Middle frontal gyrus (tissue), 1 donor: ENCODE data around the gene SLC4A4.

Source experiments
- DNase-seq: peaks from one replicate; pipeline ENCODE4 v3.0.0-alpha.2; 2015; ENCODE audit warnings: low spot score; ENCODE audit errors: extremely low spot score

Gene SLC4A4

GRCh38 chr4:71533121-71533520 lies 194.3 kb downstream of the SLC4A4 start:
- DNase-seq, result no peak

GRCh38 chr4:71537551-71538065 lies 198.8 kb downstream of the SLC4A4 start:
- no peak for DNase-seq

GRCh38 chr4:71538528-71538927 lies 199.7 kb downstream of the SLC4A4 start:
- DNase-seq, result no peak

GRCh38 chr4:71540749-71541269 lies 202.0 kb downstream of the SLC4A4 start:
- no peak for DNase-seq

- no peak for DNase-seq
Observed at GRCh38 chr4:71541541-71541940, 202.7 kb downstream of the SLC4A4 start.

- no peak for DNase-seq
Observed at GRCh38 chr4:71545168-71545567, 206.3 kb downstream of the SLC4A4 start.

- no peak for DNase-seq
Observed at GRCh38 chr4:71549516-71550160, 210.8 kb downstream of the SLC4A4 start.

- DNase-seq, result no peak
Observed at GRCh38 chr4:71550220-71551165, 211.7 kb downstream of the SLC4A4 start.

GRCh38 chr4:71553605-71554004 lies 214.8 kb downstream of the SLC4A4 start:
- DNase-seq, result no peak

- DNase-seq, result no peak
Observed at GRCh38 chr4:71554025-71554424, 215.2 kb downstream of the SLC4A4 start.

GRCh38 chr4:71558248-71558647 lies 219.4 kb downstream of the SLC4A4 start:
- DNase-seq, result no peak

GRCh38 chr4:71559957-71560571 lies 221.2 kb downstream of the SLC4A4 start:
- DNase-seq, result no peak

- no peak for DNase-seq
Observed at GRCh38 chr4:71564775-71565174, 226.0 kb downstream of the SLC4A4 start.

- DNase-seq, result no peak
Observed at GRCh38 chr4:71566856-71567255, 228.0 kb downstream of the SLC4A4 start.

GRCh38 chr4:71568131-71568530 lies 229.3 kb downstream of the SLC4A4 start:
- no peak for DNase-seq

GRCh38 chr4:71570492-71570891 lies 231.7 kb downstream of the SLC4A4 start:
- DNase-seq, result no peak

GRCh38 chr4:71571346-71571745 lies 232.5 kb downstream of the SLC4A4 start:
- no peak for DNase-seq

- DNase-seq, result no peak
Observed at GRCh38 chr4:71583971-71584370, 245.2 kb downstream of the SLC4A4 start.

GRCh38 chr4:71584585-71584984 lies 245.8 kb downstream of the SLC4A4 start:
- no peak for DNase-seq

GRCh38 chr4:71586087-71586763 lies 247.4 kb downstream of the SLC4A4 start:
- no peak for DNase-seq

- no peak for DNase-seq
Observed at GRCh38 chr4:71587995-71588394, 249.2 kb downstream of the SLC4A4 start.
